Esophagus squamous epithelium (tissue), 5 donors: Measurements from ENCODE around the gene CD247. TPM values are rescaled to one million over a fixed set of nuclear protein-coding genes. Genes with fewer than 3 reads are reported as not detected.
A peak's percentile ranks its signal among the peaks of the same experiment; 100 is the strongest.

Source experiments
- DNase-seq: peaks from one replicate; lab custom pipeline; 2025; lab: John Stamatoyannopoulos, UW
- H3K27ac ChIP-seq, 4 donors: fragments of 200-600 bp; sonication (generic); one replicate each; pipeline ENCODE4 v1.5.1; 2016 to 2019; ENCODE audit warnings: mild to moderate bottlenecking in 1 of 4
- H3K27me3 ChIP-seq, 4 donors: fragments of 200-600 bp; sonication (generic); 1 replicate in 3 of 4; 2 replicates in 1 of 4; pipeline versions ENCODE4 v1.5.1 to v1.6.0; 2017 to 2021; ENCODE audit warnings: antibody characterized with exemption in 1 of 4
- H3K36me3 ChIP-seq, 3 donors: fragments of 200-600 bp; sonication (generic); one replicate each; pipeline ENCODE4 v1.5.1; 2016 to 2019
- H3K4me1 ChIP-seq, 3 donors: fragments of 200-600 bp; sonication (generic); one replicate each; pipeline ENCODE4 v1.5.1; 2017 to 2019
- H3K4me3 ChIP-seq, 4 donors: fragments of 200-600 bp; sonication (generic); 1 replicate in 3 of 4; 2 replicates in 1 of 4; pipeline ENCODE4 v1.5.1; 2016 to 2019; ENCODE audit warnings: mild to moderate bottlenecking in 2 of 4, moderate library complexity in 1 of 4
- H3K9me3 ChIP-seq, 3 donors: fragments of 200-600 bp; sonication (generic); one replicate each; pipeline ENCODE4 v1.5.1; 2016 to 2019
- POLR2A ChIP-seq, 4 donors: fragments of 450-650 bp; IDR thresholded peaks; one replicate each; pipeline ENCODE4 v1.6.1; 2017; ENCODE audit warnings: antibody characterized with exemption in 4 of 4, mild to moderate bottlenecking in 4 of 4, moderate library complexity in 3 of 4
- WGBS, 2 donors: methylation state at CpG; one replicate each; pipeline ENCODE4 v1.1.5; 2018; 5-methylcytosine and 5-hydroxymethylcytosine counted together
- intact Hi-C: fragments of 100-400 bp; cut with DNase I; formaldehyde crosslinking; loops from one replicate; pipeline ENCODE4 v1.15.0; 2022
- total RNA-seq, 4 donors: library from RNA; depleted of rRNA; stranded (reverse); fragments of >200 nt; gene quantifications; one replicate each; pipeline ENCODE4 v1.1.0, GENCODE V29; 2016
- TF ChIP-seq, protein P1 (sequence below), 6 experiments: fragments of 450-650 bp in 4 of 6; fragments of 200-600 bp in 2 of 6; sonication (generic) in 2 of 6; IDR thresholded peaks; one replicate each; pipeline ENCODE4 v1.5.1; 2016 to 2019; ENCODE audit warnings: antibody characterized with exemption in 6 of 6, mild to moderate bottlenecking in 4 of 6, moderate library complexity in 4 of 6
- donor health status: DM: yes; HTN: yes; CAD: no.

Gene CD247
- total RNA-seq, 4 donors from 2014 or later, result 0.68 to 3.5 (median 3.1) TPM

- Histone ChIP-seq H3K9me3 (no peaks in the 10 kb centered on the region), H3K27me3 (peaks cover 0 to 18% (median 0%) of the 10 kb centered on the region in 4 donors), H3K36me3 (no peaks in the 10 kb centered on the region), H3K27ac (no peak overlapping the region), H3K4me3 (no peak overlapping the region), H3K4me1 (peaks cover 6 to 24% (median 9%) of the 10 kb centered on the region in 3 donors)
- no peak for DNase-seq
- TF ChIP-seq, protein P1, sequence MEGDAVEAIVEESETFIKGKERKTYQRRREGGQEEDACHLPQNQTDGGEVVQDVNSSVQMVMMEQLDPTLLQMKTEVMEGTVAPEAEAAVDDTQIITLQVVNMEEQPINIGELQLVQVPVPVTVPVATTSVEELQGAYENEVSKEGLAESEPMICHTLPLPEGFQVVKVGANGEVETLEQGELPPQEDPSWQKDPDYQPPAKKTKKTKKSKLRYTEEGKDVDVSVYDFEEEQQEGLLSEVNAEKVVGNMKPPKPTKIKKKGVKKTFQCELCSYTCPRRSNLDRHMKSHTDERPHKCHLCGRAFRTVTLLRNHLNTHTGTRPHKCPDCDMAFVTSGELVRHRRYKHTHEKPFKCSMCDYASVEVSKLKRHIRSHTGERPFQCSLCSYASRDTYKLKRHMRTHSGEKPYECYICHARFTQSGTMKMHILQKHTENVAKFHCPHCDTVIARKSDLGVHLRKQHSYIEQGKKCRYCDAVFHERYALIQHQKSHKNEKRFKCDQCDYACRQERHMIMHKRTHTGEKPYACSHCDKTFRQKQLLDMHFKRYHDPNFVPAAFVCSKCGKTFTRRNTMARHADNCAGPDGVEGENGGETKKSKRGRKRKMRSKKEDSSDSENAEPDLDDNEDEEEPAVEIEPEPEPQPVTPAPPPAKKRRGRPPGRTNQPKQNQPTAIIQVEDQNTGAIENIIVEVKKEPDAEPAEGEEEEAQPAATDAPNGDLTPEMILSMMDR (IDR thresholded peaks at IDR 0.05), result no peak
- TF ChIP-seq POLR2A (IDR thresholded peaks at IDR 0.05), result no peak
- WGBS, 2 donors, result 96 to 98% methylated on average over 2 to 3 of the region's 3 CpGs
- intact Hi-C loops, result loop anchor here (5.0 to 10.0 kb wide), 2 partner anchors 174 to 376 kb away; no protein-coding TSS in a partner anchor
Observed at GRCh38 chr1:167441222-167441621, 77.1 kb downstream of the CD247 start.

GRCh38 chr1:167440776-167441175 is 77.6 kb downstream of the CD247 start:
- no peak overlapping the region for H3K4me3 ChIP-seq
- no peaks in the 10 kb centered on the region for H3K36me3 ChIP-seq
- peaks cover 0 to 18% (median 0%) of the 10 kb centered on the region in 4 donors for H3K27me3 ChIP-seq
- intact Hi-C loops, result loop anchor here (5.0 to 10.0 kb wide), 2 partner anchors 173 to 376 kb away; no protein-coding TSS in a partner anchor
- no peak overlapping the region for H3K27ac ChIP-seq
- peaks cover 6 to 24% (median 9%) of the 10 kb centered on the region in 3 donors for H3K4me1 ChIP-seq
- TF ChIP-seq, protein P1 (IDR thresholded peaks at IDR 0.05), result no peak
- TF ChIP-seq POLR2A (IDR thresholded peaks at IDR 0.05), result no peak
- no peaks in the 10 kb centered on the region for H3K9me3 ChIP-seq
- WGBS, 2 donors, result 88 to 96% methylated on average over 6 to 7 of the region's 8 CpGs
- DNase-seq, result no peak

GRCh38 chr1:167440345-167440744 is 78.0 kb downstream of the CD247 start:
- intact Hi-C loops, result loop anchor here (5.0 to 10.0 kb wide), 2 partner anchors 173 to 376 kb away; no protein-coding TSS in a partner anchor
- Histone ChIP-seq H3K4me1 (peaks cover 6 to 24% (median 9%) of the 10 kb centered on the region in 3 donors), H3K36me3 (no peaks in the 10 kb centered on the region), H3K4me3 (no peak overlapping the region), H3K27ac (no peak overlapping the region), H3K27me3 (peaks cover 0 to 18% (median 0%) of the 10 kb centered on the region in 4 donors), H3K9me3 (no peaks in the 10 kb centered on the region)
- 94% methylated on average over 2 of the region's 4 CpGs for WGBS, 2 donors
- TF ChIP-seq POLR2A (IDR thresholded peaks at IDR 0.05), result no peak
- TF ChIP-seq, protein P1 (IDR thresholded peaks at IDR 0.05), result no peak
- DNase-seq, result no peak

- H3K4me3 ChIP-seq, result peak overlapping the region; percentile 11 to 61 (median 42)
- intact Hi-C loops, result no loop called here
Observed at GRCh38 chr1:167439301-167439988, 78.9 kb downstream of the CD247 start.

More at GRCh38 chr1:167439301-167439988, 78.9 kb downstream of the CD247 start:
- DNase-seq, result no peak
- Histone ChIP-seq H3K27me3 (peaks cover 0 to 18% (median 0%) of the 10 kb centered on the region in 4 donors), H3K36me3 (no peaks in the 10 kb centered on the region), H3K4me1 (peaks cover 6 to 24% (median 9%) of the 10 kb centered on the region in 3 donors), H3K27ac (no peak overlapping the region), H3K9me3 (no peaks in the 10 kb centered on the region)
- WGBS, 2 donors, result 2 to 16% methylated on average over 32 to 34 of the region's 49 CpGs
- TF ChIP-seq, protein P1 (IDR thresholded peaks at IDR 0.05), result no peak
- TF ChIP-seq POLR2A (IDR thresholded peaks at IDR 0.05), result no peak
